ENCODE results near the gene COL7A1.
"Not testable (repeated sequence)": the region's sequence is repeated elsewhere in the genome, so short reads cannot be mapped to it uniquely, and the experiment has no call there.

Gene COL7A1

GRCh38 chr3:48561045-48561736, 33.9 kb downstream of the COL7A1 start:
- Histone ChIP-seq H2AFZ (ENCODE audit: low read depth, low read length) (no peak overlapping the region), H3K4me3 (ENCODE audit: low read length) (no peak overlapping the region), H3K27me3 (ENCODE audit: insufficient read depth, low read length) (no peaks in the 10 kb centered on the region), H3K36me3 (ENCODE audit: insufficient read depth, low read length) (no peaks in the 10 kb centered on the region), H3K4me1 (ENCODE audit: insufficient read depth, low read length) (peaks cover 37% of the 10 kb centered on the region), H3K9me3 (ENCODE audit: low read length) (no peaks in the 10 kb centered on the region)

GRCh38 chr3:48560648-48561018, 34.5 kb downstream of the COL7A1 start:
- Histone ChIP-seq H2AFZ (ENCODE audit: low read depth, low read length) (no peak overlapping the region), H3K4me3 (ENCODE audit: low read length) (no peak overlapping the region), H3K9me3 (ENCODE audit: low read length) (no peaks in the 10 kb centered on the region), H3K27me3 (ENCODE audit: insufficient read depth, low read length) (no peaks in the 10 kb centered on the region), H3K4me1 (ENCODE audit: insufficient read depth, low read length) (peaks cover 42% of the 10 kb centered on the region), H3K36me3 (ENCODE audit: insufficient read depth, low read length) (no peaks in the 10 kb centered on the region)

- Histone ChIP-seq H3K9me3 (ENCODE audit: low read length) (no peaks in the 10 kb centered on the region), H3K36me3 (ENCODE audit: insufficient read depth, low read length) (no peaks in the 10 kb centered on the region), H3K27me3 (ENCODE audit: insufficient read depth, low read length) (no peaks in the 10 kb centered on the region), H3K4me3 (ENCODE audit: low read length) (no peak overlapping the region), H3K4me1 (ENCODE audit: insufficient read depth, low read length) (peaks cover 44% of the 10 kb centered on the region), H2AFZ (ENCODE audit: low read depth, low read length) (no peak overlapping the region)
These were observed 36.5 kb downstream of the COL7A1 start for GRCh38 chr3:48558493-48559134.

GRCh38 chr3:48556796-48557626, 38.1 kb downstream of the COL7A1 start, which contains the start of gene PFKFB4:
TSS of gene PFKFB4 (minus strand) at chr3:48556803. CDS start at chr3:48556777, 26 bp downstream.
- peak within 1 kb of the TSS; percentile 79 for H3K4me3 ChIP-seq (ENCODE audit: low read length)
- H3K9me3 ChIP-seq (ENCODE audit: low read length): no peaks in the 10 kb centered on the region
- H3K36me3 ChIP-seq (ENCODE audit: insufficient read depth, low read length): no peaks in the 10 kb centered on the region
- peaks cover 32% of the 10 kb centered on the region for H3K4me1 ChIP-seq (ENCODE audit: insufficient read depth, low read length)
- peak within 1 kb of the TSS; percentile 86 for H2AFZ ChIP-seq (ENCODE audit: low read depth, low read length)
- H3K27me3 ChIP-seq (ENCODE audit: insufficient read depth, low read length): no peaks in the 10 kb centered on the region

- H3K4me3 ChIP-seq (ENCODE audit: low read length): peak overlapping the region; percentile 79
- H3K4me1 ChIP-seq (ENCODE audit: insufficient read depth, low read length): peaks cover 30% of the 10 kb centered on the region
- no peaks in the 10 kb centered on the region for H3K9me3 ChIP-seq (ENCODE audit: low read length)
- H2AFZ ChIP-seq (ENCODE audit: low read depth, low read length): no peak overlapping the region
- H3K36me3 ChIP-seq (ENCODE audit: insufficient read depth, low read length): no peaks in the 10 kb centered on the region
- no peaks in the 10 kb centered on the region for H3K27me3 ChIP-seq (ENCODE audit: insufficient read depth, low read length)
These were observed 39.0 kb downstream of the COL7A1 start for GRCh38 chr3:48555949-48556795.

GRCh38 chr3:48555231-48555948, 39.7 kb downstream of the COL7A1 start:
- H3K4me3 ChIP-seq (ENCODE audit: low read length): peak overlapping the region; percentile 79
- peaks cover 23% of the 10 kb centered on the region for H3K4me1 ChIP-seq (ENCODE audit: insufficient read depth, low read length)

GRCh38 chr3:48553886-48554845, 41.0 kb downstream of the COL7A1 start:
- no peaks in the 10 kb centered on the region for H3K36me3 ChIP-seq (ENCODE audit: insufficient read depth, low read length)
- peaks cover 17% of the 10 kb centered on the region for H3K4me1 ChIP-seq (ENCODE audit: insufficient read depth, low read length)
- no peak overlapping the region for H3K4me3 ChIP-seq (ENCODE audit: low read length)
- H2AFZ ChIP-seq (ENCODE audit: low read depth, low read length): no peak overlapping the region
- no peaks in the 10 kb centered on the region for H3K27me3 ChIP-seq (ENCODE audit: insufficient read depth, low read length)
- H3K9me3 ChIP-seq (ENCODE audit: low read length): no peaks in the 10 kb centered on the region

More at GRCh38 chr3:48555231-48555948, 39.7 kb downstream of the COL7A1 start:
- no peaks in the 10 kb centered on the region for H3K36me3 ChIP-seq (ENCODE audit: insufficient read depth, low read length)
- H2AFZ ChIP-seq (ENCODE audit: low read depth, low read length): no peak overlapping the region
- H3K27me3 ChIP-seq (ENCODE audit: insufficient read depth, low read length): no peaks in the 10 kb centered on the region
- H3K9me3 ChIP-seq (ENCODE audit: low read length): no peaks in the 10 kb centered on the region

- no peaks in the 10 kb centered on the region for H3K9me3 ChIP-seq (ENCODE audit: low read length)
- H3K4me3 ChIP-seq (ENCODE audit: low read length): no peak overlapping the region
- H3K27me3 ChIP-seq (ENCODE audit: insufficient read depth, low read length): no peaks in the 10 kb centered on the region
- H2AFZ ChIP-seq (ENCODE audit: low read depth, low read length): no peak overlapping the region
- H3K4me1 ChIP-seq (ENCODE audit: insufficient read depth, low read length): peaks cover 17% of the 10 kb centered on the region
- no peaks in the 10 kb centered on the region for H3K36me3 ChIP-seq (ENCODE audit: insufficient read depth, low read length)
These were observed 41.8 kb downstream of the COL7A1 start for GRCh38 chr3:48553361-48553760.

- Histone ChIP-seq H3K9me3 (ENCODE audit: low read length) (no peaks in the 10 kb centered on the region), H2AFZ (ENCODE audit: low read depth, low read length) (no peak overlapping the region)
These were observed 42.8 kb downstream of the COL7A1 start for GRCh38 chr3:48552111-48552951.

GRCh38 chr3:48551651-48552050, 43.5 kb downstream of the COL7A1 start:
- H2AFZ ChIP-seq (ENCODE audit: low read depth, low read length); H3K36me3 ChIP-seq (ENCODE audit: insufficient read depth, low read length); H3K9me3 ChIP-seq (ENCODE audit: low read length); H3K4me3 ChIP-seq (ENCODE audit: low read length); H3K27me3 ChIP-seq (ENCODE audit: insufficient read depth, low read length): not testable (repeated sequence)
- peaks cover 14% of the 10 kb centered on the region for H3K4me1 ChIP-seq (ENCODE audit: insufficient read depth, low read length)

More at GRCh38 chr3:48552111-48552951, 42.8 kb downstream of the COL7A1 start:
- Histone ChIP-seq H3K36me3 (ENCODE audit: insufficient read depth, low read length) (peaks cover under 1% of the 10 kb centered on the region), H3K4me3 (ENCODE audit: low read length) (no peak overlapping the region), H3K4me1 (ENCODE audit: insufficient read depth, low read length) (peaks cover 17% of the 10 kb centered on the region), H3K27me3 (ENCODE audit: insufficient read depth, low read length) (no peaks in the 10 kb centered on the region)

Measured in neuron (in vitro differentiated cells).